GM18502 (cell line): Measurements from ENCODE around the gene OLFM3.

Experiments used
- ATAC-seq: cut with Tn5 transposase; IDR thresholded peaks from one replicate; pipeline ENCODE4 v1.9.1; 2021; ENCODE audit warnings: mild to moderate bottlenecking; ENCODE audit not compliant: unreplicated experiment, poor library complexity

The OLFM3 gene

DNA sequence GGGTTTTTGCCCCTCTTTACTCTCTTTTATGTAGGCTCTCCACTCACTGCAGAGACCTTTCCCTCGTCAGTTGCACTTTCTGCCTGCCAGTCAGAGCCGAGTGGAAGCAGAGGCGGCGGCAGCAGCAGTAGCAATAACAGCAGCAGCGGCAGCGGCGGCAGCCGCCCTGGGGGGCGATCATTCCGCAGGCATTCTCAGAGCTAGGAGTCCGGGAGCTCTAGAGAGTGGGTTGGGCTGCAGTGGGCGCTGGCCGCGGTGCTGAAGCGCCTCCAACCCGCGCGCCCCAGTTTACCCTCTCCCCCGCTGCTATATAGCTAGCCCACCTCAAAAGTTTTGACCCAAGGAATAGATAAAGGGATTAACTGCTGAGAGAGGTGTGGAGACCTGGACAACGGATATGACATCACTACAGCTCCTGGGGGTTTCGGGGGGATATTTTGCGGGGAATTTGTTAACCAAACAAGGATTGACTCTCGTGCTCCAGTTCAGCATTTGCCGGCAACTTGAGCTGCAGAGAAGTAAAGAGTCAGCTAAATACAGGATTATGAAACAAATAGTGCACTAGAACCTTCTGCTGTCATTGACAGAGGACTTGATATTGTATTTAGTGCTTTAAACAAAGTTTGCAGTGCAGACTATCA lies at the start of gene OLFM3:
TSS of gene OLFM3 (minus strand) at position 102 of the 641 bp plus-strand sequence.
- peak; percentile 68 for ATAC-seq

DNA sequence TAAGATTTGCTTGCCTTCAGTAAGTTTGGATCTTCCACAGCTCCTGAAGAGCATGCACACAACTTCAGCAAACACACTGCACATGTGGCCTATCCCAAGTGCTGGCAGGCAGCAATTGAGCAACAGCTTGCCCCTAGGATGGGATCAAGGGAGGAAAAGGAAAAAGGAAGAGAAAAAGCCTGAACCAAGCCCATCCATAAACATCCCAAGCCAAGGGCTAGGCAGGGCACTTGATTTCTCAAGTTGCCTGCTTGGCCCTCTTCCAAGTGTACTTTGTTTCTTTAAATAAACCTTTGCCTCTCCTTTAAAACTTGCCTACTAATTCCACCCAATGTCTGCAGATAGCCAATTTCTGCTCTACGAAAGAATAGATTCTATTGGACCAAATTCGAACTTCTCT lies 49.0 kb upstream of the OLFM3 start:
- ATAC-seq, result no peak

GRCh38 chr1:102032534-102032933 lies 35.8 kb upstream of the OLFM3 start:
- ATAC-seq, result no peak

- ATAC-seq, result no peak
Measured at GRCh38 chr1:102019530-102019929, 22.8 kb upstream of the OLFM3 start.

DNA sequence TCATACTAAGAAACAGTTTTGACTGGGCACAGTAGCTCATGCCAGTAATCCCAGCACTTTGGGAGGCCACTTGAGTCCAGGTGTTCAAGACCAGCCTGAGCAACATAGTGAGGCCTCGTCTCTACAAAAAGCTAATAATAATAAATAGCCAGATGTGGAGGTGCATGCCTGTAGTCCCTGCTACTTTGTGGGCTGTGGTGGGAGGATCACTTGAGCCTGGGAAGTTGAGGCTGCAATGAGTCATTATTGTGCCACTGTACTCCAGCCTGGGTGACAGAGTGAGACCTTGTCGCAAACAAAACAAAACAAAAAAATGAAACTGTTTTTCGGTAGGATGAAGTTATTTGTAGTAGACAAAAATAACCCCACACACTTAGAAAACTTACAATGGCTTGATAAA lies 19.0 kb upstream of the OLFM3 start:
- ATAC-seq, result no peak

GRCh38 chr1:102002057-102002456 lies 5.3 kb upstream of the OLFM3 start:
- no peak for ATAC-seq

DNA sequence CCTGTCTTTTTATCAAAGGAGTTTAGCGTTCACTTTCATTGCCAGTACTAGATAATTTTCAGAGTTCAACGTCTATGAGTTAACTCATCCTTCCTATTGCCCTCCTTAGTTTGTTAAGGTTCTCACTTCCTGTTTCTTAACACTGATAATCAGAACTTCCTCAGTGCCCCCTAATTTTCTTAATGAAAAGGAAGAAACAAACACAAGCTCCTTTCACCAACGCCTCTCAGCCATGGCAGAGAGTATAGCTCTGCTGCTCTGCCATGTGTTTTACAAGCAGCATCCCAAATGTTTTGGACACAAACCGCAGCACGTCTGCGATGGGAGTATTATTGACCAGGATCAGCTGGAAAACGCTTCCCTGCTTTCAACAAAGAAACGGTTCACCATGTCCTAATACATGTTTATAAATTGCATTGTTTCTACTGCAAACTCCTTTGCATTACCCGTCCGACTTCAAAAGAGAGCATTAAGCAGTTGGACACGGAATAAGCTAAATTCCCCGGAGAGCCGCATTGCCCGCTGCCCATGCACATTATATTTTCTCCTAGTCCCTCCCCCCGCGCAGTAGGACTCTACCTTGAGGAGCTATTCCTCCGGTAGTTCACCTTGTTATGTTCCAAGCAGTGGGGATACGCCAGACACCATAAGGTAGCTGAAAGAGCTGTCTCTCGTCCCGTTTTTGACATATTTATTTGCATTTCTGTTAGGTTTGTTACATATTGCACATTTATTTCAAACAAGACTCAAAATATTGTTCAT lies 561 bp downstream of the OLFM3 start:
- ATAC-seq, result no peak

- no peak for ATAC-seq
Measured at GRCh38 chr1:101993710-101994109, 3.0 kb downstream of the OLFM3 start.

DNA sequence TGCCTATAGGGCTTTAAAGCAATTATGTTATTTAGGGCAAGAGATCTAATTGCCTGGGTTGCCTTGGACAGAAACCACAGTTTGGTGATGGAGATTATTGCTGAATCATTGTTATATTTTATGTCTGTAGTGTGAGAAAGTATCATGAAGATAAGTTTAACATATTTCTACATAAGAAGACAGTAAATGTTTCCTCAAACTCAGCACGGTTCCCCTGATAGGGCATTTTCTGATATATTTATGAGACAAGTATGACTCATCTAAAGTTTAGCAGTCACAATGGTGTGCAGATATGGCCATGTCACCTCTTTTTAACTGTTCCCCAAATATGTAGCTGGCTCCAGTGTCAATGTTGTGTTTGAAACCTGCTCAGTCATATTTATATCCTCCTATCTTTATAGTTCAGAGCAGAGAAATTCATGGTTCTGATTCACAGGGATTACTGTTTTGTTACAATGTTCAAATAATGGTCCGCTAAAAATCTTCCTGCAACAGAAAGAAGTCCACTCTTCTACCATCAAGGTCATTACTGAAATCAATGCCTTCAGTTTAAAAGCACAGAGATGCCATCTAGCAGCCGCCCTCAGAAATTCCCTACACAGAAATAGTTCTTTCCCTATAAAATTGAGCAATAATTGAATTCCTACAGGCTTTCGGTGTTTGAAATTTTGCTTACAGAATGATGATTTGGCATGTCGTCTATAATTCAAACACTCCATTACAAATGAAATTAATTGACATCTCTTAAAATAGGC lies 3.7 kb downstream of the OLFM3 start:
- ATAC-seq, result no peak

DNA sequence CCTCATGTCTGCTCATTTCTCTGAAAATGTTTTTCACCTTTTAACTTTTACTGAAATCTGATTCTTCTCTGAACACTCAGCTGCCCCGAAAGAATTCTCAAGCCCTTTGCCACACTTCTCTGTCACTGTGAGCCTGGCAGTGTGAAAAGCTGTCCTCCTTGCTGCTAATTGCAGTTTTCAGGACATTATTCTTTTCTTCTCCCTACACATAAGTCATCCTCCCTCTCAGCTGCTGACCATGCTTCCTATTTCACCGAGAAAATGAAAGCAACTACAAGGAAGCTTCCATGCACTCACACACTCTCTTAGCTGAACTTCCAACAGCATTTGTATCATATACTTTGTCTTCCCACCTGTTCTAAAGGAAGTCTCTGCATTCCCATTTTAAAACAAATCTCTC lies 15.8 kb downstream of the OLFM3 start:
- ATAC-seq, result no peak

DNA sequence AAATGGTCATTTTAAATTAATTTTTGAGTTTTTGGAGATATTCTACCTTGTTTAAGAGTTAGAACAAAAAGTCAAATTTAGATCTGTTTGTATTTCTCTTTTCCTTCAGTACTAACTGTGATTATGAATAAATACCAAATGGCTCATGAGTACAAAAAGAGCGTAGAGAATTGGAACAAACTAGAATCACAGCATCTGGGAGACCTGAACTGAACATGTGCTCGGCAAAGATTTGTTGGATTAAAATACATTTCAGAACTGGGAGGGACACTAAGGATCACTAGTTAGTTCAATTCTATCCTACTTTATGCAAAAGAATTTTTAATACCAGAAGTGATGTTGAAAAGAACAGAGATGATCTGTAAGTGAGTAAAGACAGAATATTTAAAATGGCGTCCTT lies 19.5 kb downstream of the OLFM3 start:
- ATAC-seq, result no peak

DNA sequence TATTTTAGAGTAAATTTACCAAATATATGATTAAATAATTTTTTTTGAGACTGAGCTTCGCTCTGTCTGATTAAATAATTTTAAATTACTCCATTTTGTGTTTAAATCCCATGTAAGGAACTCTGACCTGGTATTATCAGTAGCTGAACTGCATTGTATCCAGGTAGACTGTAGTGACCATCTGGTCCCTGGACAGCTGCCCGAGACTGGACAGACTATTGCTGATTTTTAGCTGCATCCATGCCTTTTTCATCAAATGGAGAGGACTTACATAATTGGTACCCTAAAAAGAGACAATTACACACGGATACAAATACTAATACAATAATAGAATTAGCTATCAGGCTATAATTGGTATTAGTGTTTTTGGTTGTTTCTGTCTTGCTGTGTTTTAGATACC lies 20.6 kb downstream of the OLFM3 start:
- no peak for ATAC-seq

DNA sequence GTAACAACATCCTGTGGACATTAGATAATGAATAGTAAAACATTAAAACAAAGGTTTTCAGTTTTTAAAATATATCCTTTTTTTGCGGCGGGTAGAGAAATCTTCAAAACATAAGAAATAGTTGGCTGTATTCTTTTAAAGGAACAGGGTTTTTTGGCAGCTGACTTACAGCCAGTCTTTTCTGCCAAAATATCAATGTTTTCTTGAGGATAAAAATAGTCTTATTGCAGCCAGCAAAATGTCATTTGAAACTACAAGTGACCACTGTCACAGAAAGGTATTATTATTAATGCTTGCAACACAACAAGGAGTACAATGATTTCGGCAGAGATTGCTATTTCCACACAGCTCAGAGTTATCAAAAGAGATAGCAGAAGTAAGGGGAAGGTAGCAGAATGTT lies 21.4 kb downstream of the OLFM3 start:
- ATAC-seq, result no peak

GRCh38 chr1:101974599-101975274 lies 22.0 kb downstream of the OLFM3 start:
- no peak for ATAC-seq

DNA sequence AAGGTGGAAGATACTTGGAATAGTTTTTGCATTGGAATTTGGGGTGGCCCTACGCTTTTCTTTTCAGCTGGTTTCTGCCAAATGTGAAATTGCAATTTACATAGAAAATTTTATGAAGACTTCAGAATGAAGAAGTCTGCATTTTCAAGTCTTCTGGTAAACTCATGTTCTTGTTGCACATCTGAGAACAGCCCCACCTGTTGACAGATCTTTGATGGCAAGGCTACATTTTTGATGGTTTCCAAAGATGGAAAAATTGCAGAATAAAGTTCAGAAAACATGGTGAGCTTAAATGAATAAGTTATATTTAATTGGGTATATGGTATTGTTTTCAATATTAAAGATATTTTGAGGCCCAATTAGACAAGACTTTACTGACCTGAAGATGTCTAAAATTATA lies 25.4 kb downstream of the OLFM3 start:
- ATAC-seq, result no peak

GRCh38 chr1:101967871-101968270 lies 28.9 kb downstream of the OLFM3 start:
- no peak for ATAC-seq

- no peak for ATAC-seq
Measured at GRCh38 chr1:101965341-101965740, 31.4 kb downstream of the OLFM3 start.

- no peak for ATAC-seq
Measured at GRCh38 chr1:101964708-101965107, 32.0 kb downstream of the OLFM3 start.

DNA sequence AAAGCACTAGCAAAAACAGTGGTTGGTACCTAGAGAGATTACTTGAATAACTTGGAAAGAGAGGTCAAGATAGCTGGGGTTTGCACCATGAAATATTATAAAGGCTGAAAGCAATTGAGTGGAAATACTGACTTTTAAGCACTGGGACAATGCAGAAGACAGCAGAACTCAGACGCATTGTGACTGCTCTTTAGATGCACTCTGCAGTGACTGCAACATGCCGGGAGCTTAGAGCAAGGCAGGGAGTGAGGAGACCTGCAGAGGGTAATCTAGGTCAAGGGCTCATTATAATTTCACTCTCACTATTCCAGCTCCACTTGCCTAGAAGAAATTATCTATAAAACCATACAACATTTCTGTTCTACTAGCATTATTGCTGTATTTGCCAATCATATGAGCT lies 36.6 kb downstream of the OLFM3 start:
- ATAC-seq, result no peak

- ATAC-seq, result no peak
Measured at GRCh38 chr1:101959456-101959855, 37.3 kb downstream of the OLFM3 start.

DNA sequence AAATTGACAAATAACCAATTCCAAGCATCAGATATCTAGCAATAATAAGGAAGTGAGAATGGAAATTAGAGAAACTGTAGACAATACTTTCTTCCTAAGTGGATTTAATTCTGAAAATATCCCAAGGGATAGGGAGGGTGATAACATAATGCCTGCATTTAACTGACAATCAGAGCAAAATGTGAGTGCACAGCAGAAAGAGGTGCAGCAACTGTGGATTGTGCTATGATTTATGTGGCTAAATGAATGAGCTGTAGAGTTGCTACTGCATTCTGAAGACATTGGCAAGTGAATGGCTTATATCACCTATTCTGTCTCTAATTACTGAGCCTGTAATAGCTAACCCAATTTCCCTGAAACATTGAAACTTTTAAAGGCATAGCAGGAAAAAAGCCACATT lies 39.0 kb downstream of the OLFM3 start:
- ATAC-seq, result no peak
